ENCODE data around the gene WDFY2. TPM values are rescaled to one million over a fixed set of nuclear protein-coding genes. Genes with fewer than 3 reads are reported as not detected.

The WDFY2 gene
- total RNA-seq, 1 donor from 2014 or later, result 43.0 TPM

GRCh38 chr13:51596541-51596940 is 12.3 kb downstream of the WDFY2 start:
- DNase-seq, result no peak
- Mint-ChIP-seq H3K4me1 (ENCODE audit: low read depth, unreplicated experiment) (peaks cover 11% of the 10 kb centered on the region), H3K36me3 (ENCODE audit: unreplicated experiment) (no peaks in the 10 kb centered on the region), H3K9me3 (ENCODE audit: unreplicated experiment) (no peaks in the 10 kb centered on the region), H3K4me3 (ENCODE audit: unreplicated experiment) (no peak overlapping the region), H3K27ac (ENCODE audit: unreplicated experiment) (no peak overlapping the region), H3K27me3 (ENCODE audit: unreplicated experiment) (peaks cover 1% of the 10 kb centered on the region)
- no peak for TF ChIP-seq CTCF (IDR thresholded peaks at IDR 0.05; ENCODE audit: partially characterized antibody, unreplicated experiment)

- Mint-ChIP-seq H3K36me3 (ENCODE audit: unreplicated experiment) (no peaks in the 10 kb centered on the region), H3K4me1 (ENCODE audit: low read depth, unreplicated experiment) (peaks cover 14% of the 10 kb centered on the region), H3K9me3 (ENCODE audit: unreplicated experiment) (no peaks in the 10 kb centered on the region), H3K27ac (ENCODE audit: unreplicated experiment) (no peak overlapping the region), H3K4me3 (ENCODE audit: unreplicated experiment) (no peak overlapping the region), H3K27me3 (ENCODE audit: unreplicated experiment) (peaks cover 1% of the 10 kb centered on the region)
- DNase-seq, result no peak
- TF ChIP-seq CTCF (IDR thresholded peaks at IDR 0.05; ENCODE audit: partially characterized antibody, unreplicated experiment), result no peak
These were observed 15.3 kb downstream of the WDFY2 start for GRCh38 chr13:51599444-51600176.

- no peak for DNase-seq
- Mint-ChIP-seq H3K27me3 (ENCODE audit: unreplicated experiment) (peaks cover 3% of the 10 kb centered on the region), H3K4me3 (ENCODE audit: unreplicated experiment) (no peak overlapping the region), H3K9me3 (ENCODE audit: unreplicated experiment) (no peaks in the 10 kb centered on the region), H3K4me1 (ENCODE audit: low read depth, unreplicated experiment) (peaks cover 20% of the 10 kb centered on the region), H3K27ac (ENCODE audit: unreplicated experiment) (no peak overlapping the region), H3K36me3 (ENCODE audit: unreplicated experiment) (no peaks in the 10 kb centered on the region)
- no peak for TF ChIP-seq CTCF (IDR thresholded peaks at IDR 0.05; ENCODE audit: partially characterized antibody, unreplicated experiment)
These were observed 16.4 kb downstream of the WDFY2 start for GRCh38 chr13:51600703-51601102.

GRCh38 chr13:51601601-51602565 is 17.6 kb downstream of the WDFY2 start:
- peaks cover 21% of the 10 kb centered on the region for H3K4me1 Mint-ChIP-seq (ENCODE audit: low read depth, unreplicated experiment)

More at GRCh38 chr13:51601601-51602565, 17.6 kb downstream of the WDFY2 start:
- peaks cover 3% of the 10 kb centered on the region for H3K27me3 Mint-ChIP-seq (ENCODE audit: unreplicated experiment)
- H3K27ac Mint-ChIP-seq (ENCODE audit: unreplicated experiment), result no peak overlapping the region
- H3K9me3 Mint-ChIP-seq (ENCODE audit: unreplicated experiment), result no peaks in the 10 kb centered on the region
- no peak overlapping the region for H3K4me3 Mint-ChIP-seq (ENCODE audit: unreplicated experiment)
- DNase-seq, result no peak
- H3K36me3 Mint-ChIP-seq (ENCODE audit: unreplicated experiment), result no peaks in the 10 kb centered on the region
- TF ChIP-seq CTCF (IDR thresholded peaks at IDR 0.05; ENCODE audit: partially characterized antibody, unreplicated experiment), result no peak

All from glutamatergic neuron (in vitro differentiated cells).